ENCODE measurements around the gene BTG4.

DNA sequence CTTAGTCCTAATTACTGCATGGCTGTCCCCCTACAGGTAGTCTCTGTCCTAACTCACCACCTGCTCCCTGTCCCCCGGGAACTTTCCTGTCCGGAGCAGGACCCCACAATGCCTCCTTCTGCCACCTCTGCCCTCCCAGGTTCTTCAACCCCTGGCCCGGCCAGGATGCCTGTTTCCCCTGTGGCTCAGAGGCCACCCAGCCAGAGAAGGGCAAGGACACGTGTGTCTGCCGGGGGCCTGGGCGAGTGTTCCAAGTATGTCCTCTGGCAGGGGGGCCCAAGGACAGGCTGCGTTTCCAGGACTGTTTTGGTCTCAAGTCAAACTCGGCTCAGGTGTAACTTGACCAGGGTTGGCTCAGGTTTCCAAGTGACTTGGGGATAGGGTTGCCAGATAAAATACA, 63.8 kb downstream of the BTG4 start:
- TF ChIP-seq POLR2A (IDR thresholded peaks at IDR 0.05) = no peak
- TF ChIP-seq, protein P1, sequence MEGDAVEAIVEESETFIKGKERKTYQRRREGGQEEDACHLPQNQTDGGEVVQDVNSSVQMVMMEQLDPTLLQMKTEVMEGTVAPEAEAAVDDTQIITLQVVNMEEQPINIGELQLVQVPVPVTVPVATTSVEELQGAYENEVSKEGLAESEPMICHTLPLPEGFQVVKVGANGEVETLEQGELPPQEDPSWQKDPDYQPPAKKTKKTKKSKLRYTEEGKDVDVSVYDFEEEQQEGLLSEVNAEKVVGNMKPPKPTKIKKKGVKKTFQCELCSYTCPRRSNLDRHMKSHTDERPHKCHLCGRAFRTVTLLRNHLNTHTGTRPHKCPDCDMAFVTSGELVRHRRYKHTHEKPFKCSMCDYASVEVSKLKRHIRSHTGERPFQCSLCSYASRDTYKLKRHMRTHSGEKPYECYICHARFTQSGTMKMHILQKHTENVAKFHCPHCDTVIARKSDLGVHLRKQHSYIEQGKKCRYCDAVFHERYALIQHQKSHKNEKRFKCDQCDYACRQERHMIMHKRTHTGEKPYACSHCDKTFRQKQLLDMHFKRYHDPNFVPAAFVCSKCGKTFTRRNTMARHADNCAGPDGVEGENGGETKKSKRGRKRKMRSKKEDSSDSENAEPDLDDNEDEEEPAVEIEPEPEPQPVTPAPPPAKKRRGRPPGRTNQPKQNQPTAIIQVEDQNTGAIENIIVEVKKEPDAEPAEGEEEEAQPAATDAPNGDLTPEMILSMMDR (IDR thresholded peaks at IDR 0.05) = no peak

All from right lobe of liver (tissue), 4 donors.